Psoas muscle (tissue), 8 donors: ENCODE measurements around the gene ALPK3. TPM values are rescaled to one million over a fixed set of nuclear protein-coding genes. Genes with fewer than 3 reads are reported as not detected.

Experiments used
- ATAC-seq, 4 donors: fragments of 200-7000 bp; cut with Tn5 transposase; one replicate each; pipeline ENCODE4 v1.9.1; 2020; ENCODE audit warnings: moderate library complexity in 3 of 4, mild to moderate bottlenecking in 2 of 4
- DNase-seq, 2 donors: peaks; one replicate each; pipeline ENCODE4 v3.0.0-alpha.2; 2020
- H3K27ac ChIP-seq: fragments of 200-600 bp; one replicate; pipeline ENCODE4 v1.8.0; 2022
- H3K27me3 ChIP-seq, 3 donors: fragments of 200-600 bp in 1 of 3; one replicate each; pipeline versions ENCODE4 v1.6.1 to v1.8.0; 2013 to 2022; ENCODE audit warnings: low read length in 2 of 3, mild to moderate bottlenecking in 2 of 3, moderate library complexity in 1 of 3; ENCODE audit not compliant: insufficient read depth in 3 of 3
- H3K36me3 ChIP-seq, 2 donors: fragments of 200-600 bp in 1 of 2; one replicate each; pipeline versions ENCODE4 v1.6.1 to v1.8.0; 2013 to 2022; ENCODE audit warnings: low read depth in 1 of 2, mild to moderate bottlenecking in 1 of 2, moderate library complexity in 1 of 2; ENCODE audit not compliant: insufficient read depth in 1 of 2
- H3K4me1 ChIP-seq: fragments of 200-600 bp; one replicate; pipeline ENCODE4 v1.8.0; 2022
- H3K4me3 ChIP-seq: fragments of 200-600 bp; one replicate; pipeline ENCODE4 v1.8.0; 2022; ENCODE audit warnings: mild to moderate bottlenecking
- H3K9me3 ChIP-seq: fragments of 200-600 bp; one replicate; pipeline ENCODE4 v1.8.0; 2022
- WGBS, 3 donors: extraction: QIAGEN DNeasy Blood & Tissue Kit; methylation state at CpG; one replicate each; pipeline versions ENCODE4 v1.1.6 to v1.1.7; 2013; 5-methylcytosine and 5-hydroxymethylcytosine counted together
- intact Hi-C, 2 donors: fragments of 100-400 bp; cut with DNase I; formaldehyde crosslinking; loops; one replicate each; pipeline versions ENCODE4 v1.11.0 to v1.14.2; 2022
- polyA plus RNA-seq, 3 donors: library from polyadenylated mRNA; stranded (reverse); fragments of 200-250 nt; gene quantifications; one replicate each; pipeline ENCODE4 v1.2.3, GENCODE V29; 2013
- total RNA-seq, 4 donors: library from RNA; stranded (reverse); fragmentation: NEBNext Ultra II Directional in 2 of 4; extraction: Animal tissue kit (Norgen Biotek cat#: 25700) in 2 of 4; gene quantifications; one replicate each; pipeline versions ENCODE4 v1.2.1 to v1.2.4, GENCODE V29; 2021 to 2023
- TF ChIP-seq, protein P1 (sequence below): fragments of 200-600 bp; IDR thresholded peaks from one replicate; pipeline ENCODE4 v1.8.0; 2022; ENCODE audit warnings: antibody characterized with exemption
- donor health status: healthy with polysubstance abuse.
- donor health status: DM: no; HTN: no; CAD: no; lungs with moderate emphysema.
- donor health status: Bipolar disorder and iron deficiency.
- donor health status: healthy.
- donor health status: DM: yes; HTN: yes; CAD: no.
- donor health status: DM: no; HTN: no; CAD: no.
- donor health status: DM: no; HTN: no; CAD: no.
- donor health status: DM: yes; HTN: yes; CAD: no.

Gene ALPK3
- total and polyA plus RNA-seq, 7 donors: 75.7 to 461 (median 245) TPM

DNA sequence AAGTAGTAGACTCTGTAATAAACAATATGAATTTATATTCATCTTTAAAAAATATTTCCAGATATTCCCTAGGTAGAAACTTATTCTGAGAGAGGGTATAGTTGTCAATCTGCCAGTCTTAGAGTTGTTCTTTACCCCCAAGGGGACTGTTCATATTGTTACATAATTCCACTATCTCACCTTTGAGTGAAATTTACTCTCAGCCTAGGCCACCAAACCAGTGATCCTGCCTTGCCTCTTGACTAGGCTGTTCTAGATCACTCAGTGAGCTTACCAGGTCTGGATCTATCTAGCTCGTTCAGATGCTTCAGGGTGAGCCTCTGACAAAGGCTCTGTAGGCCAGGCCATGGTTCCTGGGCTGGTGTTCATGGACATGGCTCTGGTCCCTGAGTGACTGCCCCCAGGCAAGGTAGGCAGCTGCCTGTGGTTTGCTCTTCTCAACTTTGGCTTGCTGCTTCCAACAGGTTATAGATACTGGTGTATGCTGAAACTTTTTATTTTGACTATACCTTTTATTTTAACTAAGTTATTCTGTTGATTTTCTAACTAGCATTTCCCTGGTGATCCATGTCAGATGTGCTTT is 41.2 kb upstream of the ALPK3 start:
- Histone ChIP-seq H3K4me3 (no peak overlapping the region), H3K4me1 (peaks cover 9% of the 10 kb centered on the region), H3K27ac (no peak overlapping the region), H3K36me3 (peaks cover 0 to 44% of the 10 kb centered on the region in 2 donors), H3K27me3 (no peaks in the 10 kb centered on the region), H3K9me3 (no peaks in the 10 kb centered on the region)
- TF ChIP-seq, protein P1, sequence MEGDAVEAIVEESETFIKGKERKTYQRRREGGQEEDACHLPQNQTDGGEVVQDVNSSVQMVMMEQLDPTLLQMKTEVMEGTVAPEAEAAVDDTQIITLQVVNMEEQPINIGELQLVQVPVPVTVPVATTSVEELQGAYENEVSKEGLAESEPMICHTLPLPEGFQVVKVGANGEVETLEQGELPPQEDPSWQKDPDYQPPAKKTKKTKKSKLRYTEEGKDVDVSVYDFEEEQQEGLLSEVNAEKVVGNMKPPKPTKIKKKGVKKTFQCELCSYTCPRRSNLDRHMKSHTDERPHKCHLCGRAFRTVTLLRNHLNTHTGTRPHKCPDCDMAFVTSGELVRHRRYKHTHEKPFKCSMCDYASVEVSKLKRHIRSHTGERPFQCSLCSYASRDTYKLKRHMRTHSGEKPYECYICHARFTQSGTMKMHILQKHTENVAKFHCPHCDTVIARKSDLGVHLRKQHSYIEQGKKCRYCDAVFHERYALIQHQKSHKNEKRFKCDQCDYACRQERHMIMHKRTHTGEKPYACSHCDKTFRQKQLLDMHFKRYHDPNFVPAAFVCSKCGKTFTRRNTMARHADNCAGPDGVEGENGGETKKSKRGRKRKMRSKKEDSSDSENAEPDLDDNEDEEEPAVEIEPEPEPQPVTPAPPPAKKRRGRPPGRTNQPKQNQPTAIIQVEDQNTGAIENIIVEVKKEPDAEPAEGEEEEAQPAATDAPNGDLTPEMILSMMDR: no peak
- intact Hi-C loops: no loop called here
- DNase-seq (no peak), ATAC-seq (peak in 3 of 4 donors; percentile 34 to 44 (median 42))
- 69 to 89% (median 84%) methylated on average over 1 of the region's 1 CpG for WGBS, 3 donors

DNA sequence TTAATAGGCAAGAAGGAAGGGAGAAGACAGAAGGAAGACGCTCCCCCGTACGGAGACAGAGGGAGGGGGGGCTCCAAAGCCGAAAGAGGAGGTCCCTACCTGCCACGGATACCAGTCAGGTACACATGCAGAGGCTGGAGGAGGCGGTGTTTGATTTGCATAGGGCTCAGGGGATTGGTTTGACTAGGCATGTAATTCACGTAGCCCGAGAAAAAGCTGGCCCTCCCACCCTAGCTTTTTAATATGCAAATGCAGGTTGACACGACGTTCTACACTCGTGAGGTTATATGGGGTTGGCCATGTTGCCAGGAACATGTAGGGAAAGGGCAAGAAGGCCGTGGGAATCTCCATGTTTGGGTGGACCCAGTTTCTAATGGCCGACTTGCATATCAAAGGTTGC is 39.0 kb upstream of the ALPK3 start:
- no peak for DNase-seq
- TF ChIP-seq, protein P1: no peak
- Histone ChIP-seq H3K4me3 (no peak overlapping the region), H3K27me3 (no peaks in the 10 kb centered on the region), H3K9me3 (no peaks in the 10 kb centered on the region), H3K4me1 (no peaks in the 10 kb centered on the region), H3K36me3 (peaks cover 5 to 48% of the 10 kb centered on the region in 2 donors), H3K27ac (no peak overlapping the region)
- ATAC-seq: no peak
- WGBS, 3 donors: 79 to 82% (median 79%) methylated on average over 13 of the region's 13 CpGs
- intact Hi-C loops: no loop called here

DNA sequence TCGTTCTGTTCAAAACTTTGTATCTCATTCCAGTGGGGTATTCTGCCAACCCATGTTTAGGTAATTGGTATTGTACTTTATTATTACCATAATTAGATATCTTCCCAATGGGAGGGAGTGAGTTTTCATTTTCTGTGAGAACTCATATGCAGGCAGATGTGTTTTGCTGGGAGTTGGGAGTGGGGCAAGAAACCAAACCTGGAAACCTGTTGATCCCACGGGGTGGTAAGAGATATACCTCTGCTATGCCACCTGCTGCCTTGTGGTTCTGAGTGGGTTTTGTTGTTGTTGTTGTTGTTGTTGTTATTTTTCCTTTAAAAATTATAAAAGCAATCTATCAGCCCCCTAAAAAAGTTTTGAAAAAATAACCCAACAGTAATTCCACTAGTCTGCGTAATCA is 36.7 kb upstream of the ALPK3 start:
- Histone ChIP-seq H3K27me3 (no peaks in the 10 kb centered on the region), H3K4me3 (no peak overlapping the region), H3K36me3 (peaks cover 8 to 58% of the 10 kb centered on the region in 2 donors), H3K27ac (no peak overlapping the region), H3K9me3 (no peaks in the 10 kb centered on the region), H3K4me1 (peaks cover 9% of the 10 kb centered on the region)
- DNase-seq (no peak), ATAC-seq (no peak)
- WGBS, 3 donors: 64 to 71% (median 70%) methylated on average over 3 of the region's 3 CpGs
- TF ChIP-seq, protein P1: no peak
- intact Hi-C loops: no loop called here

DNA sequence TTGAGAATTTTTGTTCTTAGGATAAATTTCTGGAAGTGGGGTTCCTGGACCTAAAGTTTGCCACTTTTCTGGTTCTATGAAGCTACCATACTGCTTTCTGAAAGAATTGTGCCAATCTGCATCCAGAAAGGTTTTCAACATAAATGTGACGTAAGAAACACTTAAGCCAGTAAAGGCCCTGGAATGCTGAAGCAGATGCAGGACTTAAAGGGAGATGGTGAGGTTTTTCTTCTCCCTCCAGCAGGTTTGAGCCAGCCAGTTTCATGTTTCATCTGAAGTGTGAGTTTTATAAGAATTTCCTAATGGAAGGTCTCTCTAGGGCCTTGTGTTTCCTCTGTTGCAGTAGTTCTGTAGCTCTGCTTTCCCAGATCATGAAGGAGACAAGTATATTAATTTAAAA is 35.7 kb upstream of the ALPK3 start:
- 77 to 94% (median 82%) methylated on average over 1 of the region's 1 CpG for WGBS, 3 donors
- H3K36me3 ChIP-seq: peaks cover 8 to 54% of the 10 kb centered on the region in 2 donors
- no peak for ATAC-seq

More for the DNA sequence above, 35.7 kb upstream of the ALPK3 start:
- intact Hi-C loops: no loop called here
- H3K4me3 ChIP-seq: no peak overlapping the region
- peaks cover 19% of the 10 kb centered on the region for H3K4me1 ChIP-seq
- peak overlapping the region; percentile 24 for H3K27ac ChIP-seq
- TF ChIP-seq, protein P1: no peak
- DNase-seq: no peak
- H3K9me3 ChIP-seq: no peaks in the 10 kb centered on the region
- no peaks in the 10 kb centered on the region for H3K27me3 ChIP-seq
